Measurements from ENCODE around the gene LKAAEAR1.
A peak's percentile ranks its signal among the peaks of the same experiment; 100 is the strongest.

Gene LKAAEAR1

GRCh38 chr20:64036346-64037198, 47.6 kb downstream of the LKAAEAR1 start:
- peak overlapping the region in 1 of 2 donors; percentile 19 for H3K4me3 Mint-ChIP-seq
- peaks cover 19 to 46% of the 10 kb centered on the region in 2 donors for H3K4me1 Mint-ChIP-seq
- peaks cover 7 to 33% of the 10 kb centered on the region in 2 donors for H3K27me3 Mint-ChIP-seq
- peaks cover 9 to 33% of the 10 kb centered on the region in 2 donors for H3K36me3 Mint-ChIP-seq
- H3K27ac Mint-ChIP-seq = no peak overlapping the region
- no peak for DNase-seq
- H3K9me3 Mint-ChIP-seq = no peaks in the 10 kb centered on the region
- ATAC-seq (replicated peaks) = no peak

GRCh38 chr20:64035933-64036345, 48.3 kb downstream of the LKAAEAR1 start, which contains the start of gene C20orf204:
Gene C20orf204, plus strand, starts transcription at chr20:64036182. Its CDS starts 142 bp downstream, at chr20:64036324.
- H3K36me3 Mint-ChIP-seq = peaks cover 14 to 36% of the 10 kb centered on the region in 2 donors
- H3K27ac Mint-ChIP-seq = peak within 1 kb of the TSS; percentile 31
- H3K4me3 Mint-ChIP-seq = peak within 1 kb of the TSS; percentile 23 to 35
- peaks cover 19 to 46% of the 10 kb centered on the region in 2 donors for H3K4me1 Mint-ChIP-seq
- no peak for DNase-seq
- peaks cover 7 to 33% of the 10 kb centered on the region in 2 donors for H3K27me3 Mint-ChIP-seq
- no peaks in the 10 kb centered on the region for H3K9me3 Mint-ChIP-seq
- ATAC-seq (replicated peaks) = no peak

DNA sequence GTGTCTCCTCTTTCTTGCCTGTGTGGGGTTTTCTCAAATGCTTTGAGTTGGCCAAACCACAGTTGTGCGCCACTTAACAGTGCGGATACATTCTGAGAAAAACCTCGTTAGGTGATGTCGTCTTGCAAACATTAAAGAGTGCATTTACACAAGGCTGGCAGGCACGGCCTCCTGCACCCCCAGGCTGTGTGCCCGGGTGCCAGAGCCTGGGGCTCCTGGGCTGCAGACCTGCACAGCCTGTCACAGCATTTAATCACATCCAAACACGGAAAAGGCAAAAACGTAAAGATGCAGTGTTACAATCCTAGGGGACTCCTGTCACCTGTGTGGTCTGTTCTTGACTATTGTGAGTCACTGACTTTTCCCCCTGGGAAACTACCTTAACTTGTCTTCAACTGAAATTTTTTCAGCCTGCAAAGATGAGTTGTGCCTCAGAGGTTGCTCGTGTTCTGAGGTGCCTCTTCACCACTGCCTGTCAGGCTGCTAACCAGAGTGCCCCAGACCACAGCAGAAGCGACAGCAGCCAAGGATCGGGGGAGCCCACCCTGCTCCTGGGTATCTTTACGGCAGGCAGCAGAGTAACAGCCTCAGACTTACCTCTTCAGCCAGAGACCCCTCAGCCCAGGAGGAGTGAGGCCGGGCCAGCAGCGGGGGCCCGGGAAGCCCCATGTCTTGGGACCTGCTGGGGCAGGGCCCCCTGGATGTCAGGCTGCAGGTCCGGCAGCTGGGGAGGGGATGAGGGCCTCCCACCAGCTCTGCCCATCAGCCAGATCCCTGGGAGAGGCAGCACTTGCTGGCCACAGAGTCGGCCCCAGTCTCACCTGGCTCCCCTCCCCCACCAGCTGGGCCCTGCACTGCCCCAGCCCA, 48.9 kb downstream of the LKAAEAR1 start:
- H3K27ac Mint-ChIP-seq = peak overlapping the region; percentile 31

DNA sequence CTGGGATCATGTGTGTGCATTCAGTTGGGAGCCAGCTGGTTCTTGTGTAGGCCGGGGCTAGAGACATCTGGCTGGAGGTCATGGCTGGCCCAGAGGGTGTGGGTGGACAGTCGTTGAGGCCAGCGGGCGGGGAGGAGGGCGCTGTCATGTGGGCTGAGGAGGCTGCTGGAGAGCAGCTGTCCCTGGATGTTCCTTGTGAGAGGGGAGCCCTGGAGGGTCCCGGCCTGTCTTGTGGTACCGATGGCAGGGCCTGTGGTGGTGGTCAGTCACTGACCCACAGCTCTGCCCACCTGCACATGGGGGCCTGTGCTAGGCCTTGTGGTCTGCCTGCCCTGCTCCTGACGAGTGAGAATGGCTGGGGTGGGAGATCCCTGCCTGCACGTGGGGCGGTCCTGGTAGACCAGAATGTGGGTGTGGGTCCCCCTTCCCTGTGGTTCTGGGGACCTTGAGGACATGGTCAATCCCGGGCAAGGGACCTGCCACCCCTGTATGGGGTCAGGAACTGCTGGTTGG, 50.2 kb downstream of the LKAAEAR1 start:
- Mint-ChIP-seq H3K4me3 (no peak overlapping the region), H3K36me3 (peaks cover 29 to 49% of the 10 kb centered on the region in 2 donors)

More for the DNA sequence above, 48.9 kb downstream of the LKAAEAR1 start:
- peak overlapping the region; percentile 23 to 35 for H3K4me3 Mint-ChIP-seq
- DNase-seq (no peak), ATAC-seq (replicated peaks) (peak in 1 of 2 donors; percentile 28)
- peaks cover 19 to 46% of the 10 kb centered on the region in 2 donors for H3K4me1 Mint-ChIP-seq
- no peaks in the 10 kb centered on the region for H3K9me3 Mint-ChIP-seq
- H3K27me3 Mint-ChIP-seq = peaks cover 7 to 30% of the 10 kb centered on the region in 2 donors
- peaks cover 20 to 40% of the 10 kb centered on the region in 2 donors for H3K36me3 Mint-ChIP-seq

More for the DNA sequence above, 50.2 kb downstream of the LKAAEAR1 start:
- no peaks in the 10 kb centered on the region for H3K9me3 Mint-ChIP-seq
- H3K27ac Mint-ChIP-seq = peak overlapping the region; percentile 51
- peaks cover 15 to 36% of the 10 kb centered on the region in 2 donors for H3K4me1 Mint-ChIP-seq
- DNase-seq = no peak
- ATAC-seq (replicated peaks) = no peak
- peaks cover 0 to 23% of the 10 kb centered on the region in 2 donors for H3K27me3 Mint-ChIP-seq
